Measurements from ENCODE around the gene CCDC171. TPM values are rescaled to one million over a fixed set of nuclear protein-coding genes. Genes with fewer than 3 reads are reported as not detected.

CCDC171 gene
- polyA plus RNA-seq, 1 donor from 2014 or later = 9.1 TPM

GRCh38 chr9:15846611-15847010 is 293.8 kb downstream of the CCDC171 start:
- H3K9ac ChIP-seq (ENCODE audit: low read length) = no peak overlapping the region
- no peak overlapping the region for H2AFZ ChIP-seq (ENCODE audit: low read depth, low read length)
- no peaks in the 10 kb centered on the region for H3F3A ChIP-seq (ENCODE audit: insufficient read depth, low read length, poor library complexity, severe bottlenecking)
- TF ChIP-seq CTCF (IDR thresholded peaks at IDR 0.05; ENCODE audit: poor library complexity, severe bottlenecking) (no peak), EP300 (conservative IDR thresholded peaks at IDR 0.05; ENCODE audit: poor library complexity, severe bottlenecking) (no peak), REST (IDR thresholded peaks at IDR 0.05; ENCODE audit: borderline replicate concordance) (no peak), POLR2AphosphoS5 (IDR thresholded peaks at IDR 0.05) (no peak), SMC3 (conservative IDR thresholded peaks at IDR 0.05; ENCODE audit: poor library complexity) (no peak), EZH2 (IDR thresholded peaks at IDR 0.05; ENCODE audit: borderline replicate concordance, insufficient read depth, low read length, poor library complexity, severe bottlenecking) (no peak), TAF1 (IDR thresholded peaks at IDR 0.05; ENCODE audit: low read depth) (no peak), RAD21 (conservative IDR thresholded peaks at IDR 0.05) (no peak), MXI1 (conservative IDR thresholded peaks at IDR 0.05; ENCODE audit: poor library complexity, severe bottlenecking) (no peak)
- H3K4me2 ChIP-seq (ENCODE audit: low read length) = no peak overlapping the region
- H3K36me3 ChIP-seq (ENCODE audit: insufficient read depth, low read length) = no peaks in the 10 kb centered on the region
- H3K9me3 ChIP-seq (ENCODE audit: low read length) = no peaks in the 10 kb centered on the region
- no peaks in the 10 kb centered on the region for H4K20me1 ChIP-seq (ENCODE audit: insufficient read depth)
- no peak overlapping the region for H3K27ac ChIP-seq (ENCODE audit: low read length)
- H3K9me2 ChIP-seq (ENCODE audit: insufficient read depth, low read length) = no peaks in the 10 kb centered on the region
- H3K79me2 ChIP-seq (replicated peaks; ENCODE audit: insufficient read depth, low read length) = no peaks in the 10 kb centered on the region
- no peaks in the 10 kb centered on the region for H3K27me3 ChIP-seq (ENCODE audit: insufficient read depth, low read depth, low read length)
- H3K4me3 ChIP-seq (ENCODE audit: low read length) = peak overlapping the region; percentile 16

- Histone ChIP-seq H3K36me3 (ENCODE audit: insufficient read depth, low read length) (no peaks in the 10 kb centered on the region), H3K4me3 (ENCODE audit: low read length) (no peak overlapping the region), H3K9me2 (ENCODE audit: insufficient read depth, low read length) (no peaks in the 10 kb centered on the region), H3K9ac (ENCODE audit: low read length) (no peak overlapping the region), H3F3A (ENCODE audit: insufficient read depth, low read length, poor library complexity, severe bottlenecking) (no peaks in the 10 kb centered on the region), H3K4me2 (ENCODE audit: low read length) (no peak overlapping the region), H2AFZ (ENCODE audit: low read depth, low read length) (no peak overlapping the region), H3K79me2 (replicated peaks; ENCODE audit: insufficient read depth, low read length) (no peaks in the 10 kb centered on the region), H4K20me1 (ENCODE audit: insufficient read depth) (no peaks in the 10 kb centered on the region), H3K27me3 (ENCODE audit: insufficient read depth, low read depth, low read length) (no peaks in the 10 kb centered on the region), H3K9me3 (ENCODE audit: low read length) (no peaks in the 10 kb centered on the region), H3K27ac (ENCODE audit: low read length) (no peak overlapping the region)
- TF ChIP-seq EZH2 (IDR thresholded peaks at IDR 0.05; ENCODE audit: borderline replicate concordance, insufficient read depth, low read length, poor library complexity, severe bottlenecking) = no peak
- no peak for TF ChIP-seq MXI1 (conservative IDR thresholded peaks at IDR 0.05; ENCODE audit: poor library complexity, severe bottlenecking)
- no peak for TF ChIP-seq RAD21 (conservative IDR thresholded peaks at IDR 0.05)
- TF ChIP-seq EP300 (conservative IDR thresholded peaks at IDR 0.05; ENCODE audit: poor library complexity, severe bottlenecking) = no peak
- TF ChIP-seq POLR2AphosphoS5 (IDR thresholded peaks at IDR 0.05) = no peak
- no peak for TF ChIP-seq CTCF (IDR thresholded peaks at IDR 0.05; ENCODE audit: poor library complexity, severe bottlenecking)
- TF ChIP-seq TAF1 (IDR thresholded peaks at IDR 0.05; ENCODE audit: low read depth) = no peak
- TF ChIP-seq REST (IDR thresholded peaks at IDR 0.05; ENCODE audit: borderline replicate concordance) = no peak
- no peak for TF ChIP-seq SMC3 (conservative IDR thresholded peaks at IDR 0.05; ENCODE audit: poor library complexity)
These were observed 297.0 kb downstream of the CCDC171 start for GRCh38 chr9:15849871-15850270.
